GM10248 (cell line): ENCODE measurements around the gene CFAP46.
"Not testable (repeated sequence)": the region's sequence is repeated elsewhere in the genome, so short reads cannot be mapped to it uniquely, and the experiment has no call there.

Experiments used
- CTCF ChIA-PET: fragments of 300-600 bp; sonication (Branson Sonifier 250); formaldehyde crosslinking; extraction: SDS; loops from one replicate; lab custom pipeline; 2021; ENCODE audit warnings: antibody characterized with exemption; lab: Yijun Ruan, JAX
- POLR2A ChIA-PET: fragments of 350-650 bp; sonication (Branson Sonifier 250); formaldehyde crosslinking; extraction: SDS; loops from one replicate; lab custom pipeline; 2020; ENCODE audit warnings: antibody characterized with exemption; lab: Yijun Ruan, JAX
- DNase-seq: peaks from one replicate; pipeline ENCODE4 v3.0.0; 2012; ENCODE audit errors: extremely low spot score
- TF ChIP-seq, protein P1 (sequence below): IDR thresholded peaks from 2 replicates; pipeline ENCODE4 v1.5.1; 2012; ENCODE audit warnings: mild to moderate bottlenecking, low read depth; ENCODE audit errors: extremely low read depth, missing control alignments, control extremely low read depth

The CFAP46 gene

DNA sequence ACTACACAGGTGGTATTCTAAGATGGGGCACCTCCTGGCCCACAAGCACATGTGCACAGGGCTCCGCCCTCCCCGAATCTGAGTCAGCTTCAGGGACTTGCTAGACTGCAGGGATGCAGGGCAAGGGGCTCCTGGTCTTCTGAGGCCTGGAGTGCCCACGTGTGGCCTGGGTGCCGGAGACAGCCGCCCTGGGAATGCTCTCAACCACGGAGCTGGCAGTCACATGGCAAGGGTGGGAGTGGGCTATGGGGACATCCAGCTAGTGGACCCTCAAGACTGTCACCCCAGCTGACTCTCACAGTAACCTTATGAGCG, 42.7 kb downstream of the CFAP46 start:
- ChIA-PET POLR2A (no interaction called here), CTCF (no interaction called here)
- DNase-seq: no peak

DNA sequence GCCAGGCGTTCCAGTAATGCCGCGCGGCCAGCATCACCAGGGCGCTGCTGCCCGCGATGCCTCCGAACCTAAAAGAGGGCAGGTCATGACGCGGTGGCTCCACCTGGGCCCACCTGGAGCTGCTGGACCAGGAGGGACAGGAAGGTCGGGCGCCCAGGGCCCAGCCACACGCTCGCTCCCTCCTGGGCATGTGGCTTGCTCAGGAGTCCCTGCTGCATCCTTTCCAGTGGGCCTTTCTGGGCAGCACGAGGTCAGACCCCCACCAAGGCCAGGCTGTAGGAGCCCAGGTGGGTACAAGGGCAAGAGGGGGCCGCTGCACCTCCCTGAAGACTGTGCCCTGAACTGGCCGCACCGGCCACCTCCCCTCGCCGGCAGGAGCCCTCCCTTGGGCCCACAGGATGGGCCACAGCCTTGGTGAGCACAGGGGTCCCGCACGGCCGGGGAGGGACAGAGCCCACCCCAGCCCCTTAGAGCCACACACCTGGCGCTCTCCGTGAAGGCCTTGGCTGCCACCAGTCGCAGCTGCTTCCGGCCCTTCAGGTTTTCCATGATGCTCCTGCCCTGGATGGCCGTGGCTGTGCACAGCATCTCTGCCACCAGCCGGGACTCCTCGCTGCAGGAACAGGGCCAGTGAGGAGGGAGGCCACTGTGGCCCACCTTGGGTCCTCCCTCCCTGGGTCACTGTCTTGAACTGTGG, 43.2 kb downstream of the CFAP46 start:
- DNase-seq: no peak
- ChIA-PET POLR2A (no interaction called here), CTCF (no interaction called here)
- TF ChIP-seq, protein P1, sequence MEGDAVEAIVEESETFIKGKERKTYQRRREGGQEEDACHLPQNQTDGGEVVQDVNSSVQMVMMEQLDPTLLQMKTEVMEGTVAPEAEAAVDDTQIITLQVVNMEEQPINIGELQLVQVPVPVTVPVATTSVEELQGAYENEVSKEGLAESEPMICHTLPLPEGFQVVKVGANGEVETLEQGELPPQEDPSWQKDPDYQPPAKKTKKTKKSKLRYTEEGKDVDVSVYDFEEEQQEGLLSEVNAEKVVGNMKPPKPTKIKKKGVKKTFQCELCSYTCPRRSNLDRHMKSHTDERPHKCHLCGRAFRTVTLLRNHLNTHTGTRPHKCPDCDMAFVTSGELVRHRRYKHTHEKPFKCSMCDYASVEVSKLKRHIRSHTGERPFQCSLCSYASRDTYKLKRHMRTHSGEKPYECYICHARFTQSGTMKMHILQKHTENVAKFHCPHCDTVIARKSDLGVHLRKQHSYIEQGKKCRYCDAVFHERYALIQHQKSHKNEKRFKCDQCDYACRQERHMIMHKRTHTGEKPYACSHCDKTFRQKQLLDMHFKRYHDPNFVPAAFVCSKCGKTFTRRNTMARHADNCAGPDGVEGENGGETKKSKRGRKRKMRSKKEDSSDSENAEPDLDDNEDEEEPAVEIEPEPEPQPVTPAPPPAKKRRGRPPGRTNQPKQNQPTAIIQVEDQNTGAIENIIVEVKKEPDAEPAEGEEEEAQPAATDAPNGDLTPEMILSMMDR: no peak

More for the DNA sequence above, 42.7 kb downstream of the CFAP46 start:
- TF ChIP-seq, protein P1: no peak

GRCh38 chr10:132898391-132899053, 43.8 kb downstream of the CFAP46 start:
- TF ChIP-seq, protein P1: no peak
- CTCF ChIA-PET: no interaction called here
- POLR2A ChIA-PET: no interaction called here
- DNase-seq: no peak

DNA sequence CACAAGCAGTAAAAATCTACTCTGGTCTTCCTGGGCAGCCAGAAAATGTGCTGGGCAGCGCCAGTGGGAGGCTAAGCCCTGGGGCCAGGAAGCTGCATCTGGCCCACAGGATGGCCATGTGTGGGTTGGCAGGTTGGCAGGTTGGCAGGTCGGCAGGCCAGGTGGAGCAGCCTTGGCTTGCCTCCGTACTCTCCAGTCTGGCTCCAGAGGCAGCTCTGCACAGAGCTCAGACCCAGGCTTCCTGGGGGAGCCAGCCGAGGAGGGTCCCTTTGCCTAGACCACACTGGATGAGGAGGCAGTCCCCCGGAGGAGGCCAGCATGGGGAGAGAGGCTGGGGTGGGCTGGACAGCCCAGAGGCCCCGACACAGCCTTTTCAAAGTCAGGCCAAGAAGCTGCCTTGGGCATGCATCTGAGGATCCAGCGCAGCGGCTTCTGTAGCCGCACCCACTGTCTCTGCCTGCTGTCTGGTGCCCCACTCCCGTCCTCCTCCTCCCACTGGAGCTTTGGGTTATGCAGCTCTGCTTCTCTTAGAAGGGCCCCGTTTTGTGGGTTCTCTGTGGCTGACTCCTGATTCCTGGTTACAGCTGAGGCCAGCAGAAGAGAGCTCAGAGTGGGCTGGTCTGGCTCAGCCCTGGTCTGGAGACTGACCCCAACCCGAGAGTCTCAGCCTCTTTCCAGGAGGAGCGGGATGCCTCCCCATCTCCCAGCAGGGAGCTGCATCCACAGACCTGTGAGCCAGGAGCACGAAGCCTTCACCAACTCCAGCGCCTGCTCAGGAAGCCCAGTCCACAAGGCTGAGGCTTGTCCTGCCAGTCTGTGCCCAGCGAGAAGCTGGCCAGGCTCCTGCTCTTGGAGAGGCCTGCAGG, 44.6 kb downstream of the CFAP46 start:
- ChIA-PET CTCF (no interaction called here), POLR2A (no interaction called here)
- DNase-seq: no peak
- TF ChIP-seq, protein P1: no peak

DNA sequence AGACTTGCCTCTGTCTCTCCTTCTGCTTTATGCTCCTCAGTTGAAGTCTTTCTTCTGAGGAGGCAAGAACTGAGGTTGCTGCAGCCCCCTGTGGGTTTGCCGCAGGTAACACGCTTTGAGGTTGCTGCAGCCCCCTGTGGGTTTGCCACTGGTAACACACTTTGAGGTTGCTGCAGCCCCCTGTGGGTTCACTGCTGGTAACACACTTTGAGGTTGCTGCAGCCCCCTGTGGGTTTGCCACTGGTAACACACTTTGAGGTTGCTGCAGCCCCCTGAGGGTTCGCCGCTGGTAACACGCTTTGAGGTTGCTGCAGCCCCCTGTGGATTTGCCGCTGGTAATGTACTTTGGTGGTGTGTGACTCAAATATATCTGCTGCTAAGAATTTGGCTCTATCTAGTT, 48.6 kb downstream of the CFAP46 start:
- DNase-seq, POLR2A ChIA-PET: not testable (repeated sequence)
- CTCF ChIA-PET: interaction anchor here (1.4 kb wide), 1 partner anchor 10 kb away, joined by 3 read pairs; no protein-coding TSS in a partner anchor

DNA sequence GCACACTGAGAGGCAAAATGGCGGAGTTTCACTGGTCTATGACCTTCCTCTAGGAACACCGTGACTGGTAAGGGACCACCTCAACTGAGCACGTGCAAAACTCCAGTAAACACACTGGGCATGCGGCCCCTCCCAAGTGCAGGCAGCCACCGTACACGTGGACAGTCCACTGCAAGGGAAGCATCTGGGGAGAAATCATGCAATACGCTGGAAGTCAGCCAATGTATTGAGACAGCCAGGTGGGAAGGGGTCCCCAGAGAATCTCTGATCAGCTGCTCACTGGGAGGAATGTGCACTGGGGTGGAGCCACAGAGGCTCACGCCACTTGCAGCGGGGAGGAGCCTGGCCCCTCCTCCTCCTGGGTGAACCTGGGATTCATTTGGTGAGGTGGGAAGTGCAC, 49.3 kb downstream of the CFAP46 start:
- ChIA-PET CTCF (interaction anchor here (1.4 kb wide), 1 partner anchor 11 kb away, joined by 3 read pairs; no protein-coding TSS in a partner anchor), POLR2A (no interaction called here)
- TF ChIP-seq, protein P1: no peak
- no peak for DNase-seq

GRCh38 chr10:132892004-132892403, 50.4 kb downstream of the CFAP46 start:
- TF ChIP-seq, protein P1: no peak
- CTCF ChIA-PET: no interaction called here
- no peak for DNase-seq
- POLR2A ChIA-PET: no interaction called here
